HG02610 (cell line): ENCODE results near the gene GPR42.

Source experiments
- ATAC-seq: cut with Tn5 transposase; IDR thresholded peaks from one replicate; pipeline ENCODE4 v1.9.1; 2021; ENCODE audit warnings: mild to moderate bottlenecking, moderate library complexity; ENCODE audit not compliant: unreplicated experiment

Gene GPR42

GRCh38 chr19:35417713-35418534, 47.1 kb downstream of the GPR42 start:
- peak; percentile 40 for ATAC-seq

GRCh38 chr19:35419046-35419445, 48.2 kb downstream of the GPR42 start:
- ATAC-seq: no peak

- no peak for ATAC-seq
These were observed 48.9 kb downstream of the GPR42 start for GRCh38 chr19:35419805-35420204.

GRCh38 chr19:35421362-35421761, 50.5 kb downstream of the GPR42 start:
- ATAC-seq: no peak
